GM19452 (cell line): ENCODE results near the gene ARSH.
"Not testable (repeated sequence)": the region's sequence is repeated elsewhere in the genome, so short reads cannot be mapped to it uniquely, and the experiment has no call there.

Source experiments
- ATAC-seq: cut with Tn5 transposase; IDR thresholded peaks from one replicate; pipeline ENCODE4 v1.9.1; 2021; ENCODE audit not compliant: unreplicated experiment

ARSH gene

GRCh38 chrX:3037218-3037617 is 30.9 kb downstream of the ARSH start:
- no peak for ATAC-seq

GRCh38 chrX:3044196-3044595 is 37.9 kb downstream of the ARSH start:
- no peak for ATAC-seq

- no peak for ATAC-seq
These were observed 38.3 kb downstream of the ARSH start for GRCh38 chrX:3044671-3045070.

GRCh38 chrX:3046253-3047240 is 40.2 kb downstream of the ARSH start:
- no peak for ATAC-seq

- ATAC-seq, result not testable (repeated sequence)
These were observed 44.3 kb downstream of the ARSH start for GRCh38 chrX:3050523-3051175.

- ATAC-seq, result no peak
These were observed 46.5 kb downstream of the ARSH start for GRCh38 chrX:3052860-3053259.

- no peak for ATAC-seq
These were observed 60.2 kb downstream of the ARSH start for GRCh38 chrX:3066555-3066954.

- no peak for ATAC-seq
These were observed 69.6 kb downstream of the ARSH start for GRCh38 chrX:3075959-3076358.

- ATAC-seq, result no peak
These were observed 70.2 kb downstream of the ARSH start for GRCh38 chrX:3076416-3076991.
